Measurements from ENCODE around the gene KIAA1671.

KIAA1671 gene

GRCh38 chr22:25048659-25049647 is 96.4 kb downstream of the KIAA1671 start:
- DNase-seq = peak; percentile 49

GRCh38 chr22:25049770-25050169 is 97.3 kb downstream of the KIAA1671 start:
- DNase-seq = no peak

GRCh38 chr22:25050566-25050965 is 98.0 kb downstream of the KIAA1671 start:
- no peak for DNase-seq

- no peak for DNase-seq
These were observed 98.6 kb downstream of the KIAA1671 start for GRCh38 chr22:25051073-25051472.

GRCh38 chr22:25051983-25052710 is 99.6 kb downstream of the KIAA1671 start:
- peak; percentile 80 for DNase-seq

GRCh38 chr22:25053153-25053805 is 100.8 kb downstream of the KIAA1671 start:
- no peak for DNase-seq

GRCh38 chr22:25054943-25055511 is 102.5 kb downstream of the KIAA1671 start:
- DNase-seq = no peak

GRCh38 chr22:25057013-25057881 is 104.7 kb downstream of the KIAA1671 start:
- DNase-seq = peak; percentile 68

- DNase-seq = no peak
These were observed 106.9 kb downstream of the KIAA1671 start for GRCh38 chr22:25059438-25059837.

GRCh38 chr22:25060522-25061071 is 108.1 kb downstream of the KIAA1671 start:
- no peak for DNase-seq

- DNase-seq = no peak
These were observed 108.6 kb downstream of the KIAA1671 start for GRCh38 chr22:25061134-25061533.

GRCh38 chr22:25061605-25062376 is 109.3 kb downstream of the KIAA1671 start:
- no peak for DNase-seq

GRCh38 chr22:25062386-25063085 is 110.0 kb downstream of the KIAA1671 start:
- DNase-seq = no peak

- DNase-seq = no peak
These were observed 112.5 kb downstream of the KIAA1671 start for GRCh38 chr22:25064894-25065560.

- no peak for DNase-seq
These were observed 114.4 kb downstream of the KIAA1671 start for GRCh38 chr22:25066861-25067435.

GRCh38 chr22:25067851-25068421 is 115.4 kb downstream of the KIAA1671 start:
- no peak for DNase-seq

GRCh38 chr22:25068707-25069106 is 116.2 kb downstream of the KIAA1671 start:
- DNase-seq = no peak

GRCh38 chr22:25069426-25069757 is 116.9 kb downstream of the KIAA1671 start:
- no peak for DNase-seq

All from NCI-H1092 (cell line).